GM18526 (cell line): ENCODE data around the gene CACNA2D4.

ENCODE experiments used
- POLR2A ChIP-seq: IDR thresholded peaks from 3 replicates; pipeline ENCODE4 v1.6.1; 2011; ENCODE audit not compliant: insufficient read length; ENCODE audit errors: extremely low read depth

Gene CACNA2D4

DNA sequence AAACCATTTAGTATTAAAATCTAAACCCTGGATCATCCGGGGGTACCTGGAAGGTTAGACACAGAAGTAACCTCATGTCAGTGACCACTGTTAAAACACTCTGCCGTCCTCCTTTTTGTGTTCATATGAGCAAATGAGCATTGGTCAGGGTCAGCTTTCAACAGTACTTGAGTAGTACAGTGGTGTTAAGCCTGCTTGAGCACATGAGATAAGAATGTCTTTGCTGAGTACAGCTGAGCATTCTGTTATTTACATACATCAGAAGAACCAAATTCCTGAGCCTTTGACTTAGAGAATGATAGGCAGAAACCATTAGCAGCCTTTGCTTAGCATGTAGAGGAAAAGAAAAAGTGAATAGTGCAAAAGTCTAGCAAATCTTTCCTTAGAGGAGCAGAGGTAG lies 136.7 kb downstream of the CACNA2D4 start:
- TF ChIP-seq POLR2A = no peak

DNA sequence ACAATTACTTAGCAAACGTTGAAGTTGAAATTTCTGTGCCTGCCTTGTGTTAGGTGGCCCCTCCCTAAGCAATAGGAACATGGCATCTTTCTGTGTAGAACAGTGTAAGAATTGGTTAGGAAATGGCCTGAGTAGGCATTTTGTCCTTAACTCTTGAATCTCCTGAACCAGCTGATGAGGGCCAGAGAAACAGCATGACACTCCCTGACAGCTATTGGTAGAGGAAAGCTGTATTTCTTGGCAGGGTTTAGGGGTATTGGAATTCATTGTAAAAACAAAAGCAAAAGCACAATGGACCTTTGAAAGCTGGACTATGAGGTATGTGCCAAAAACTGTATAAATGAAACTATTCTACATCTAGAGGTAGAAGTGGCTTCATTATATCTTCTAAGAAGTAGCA lies 138.7 kb downstream of the CACNA2D4 start:
- TF ChIP-seq POLR2A = no peak

DNA sequence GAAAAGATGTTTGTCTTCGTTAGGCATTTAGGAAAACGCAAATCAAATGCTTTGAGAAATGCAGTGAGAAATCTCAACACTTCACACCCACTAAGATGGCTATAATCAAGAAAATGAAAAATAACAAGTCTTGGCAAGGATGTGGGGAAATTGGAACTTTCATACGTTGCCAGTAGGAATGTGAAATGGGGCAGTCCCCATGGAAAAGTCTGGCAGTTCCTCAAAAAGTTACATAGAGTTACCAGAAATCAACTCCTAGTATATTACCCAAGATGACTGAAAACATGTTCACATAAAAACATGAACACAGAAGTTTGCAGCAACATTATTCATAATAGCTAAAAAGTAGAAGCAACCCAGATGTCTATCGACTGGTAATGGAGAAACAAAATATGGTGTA lies 139.5 kb downstream of the CACNA2D4 start:
- TF ChIP-seq POLR2A = no peak

DNA sequence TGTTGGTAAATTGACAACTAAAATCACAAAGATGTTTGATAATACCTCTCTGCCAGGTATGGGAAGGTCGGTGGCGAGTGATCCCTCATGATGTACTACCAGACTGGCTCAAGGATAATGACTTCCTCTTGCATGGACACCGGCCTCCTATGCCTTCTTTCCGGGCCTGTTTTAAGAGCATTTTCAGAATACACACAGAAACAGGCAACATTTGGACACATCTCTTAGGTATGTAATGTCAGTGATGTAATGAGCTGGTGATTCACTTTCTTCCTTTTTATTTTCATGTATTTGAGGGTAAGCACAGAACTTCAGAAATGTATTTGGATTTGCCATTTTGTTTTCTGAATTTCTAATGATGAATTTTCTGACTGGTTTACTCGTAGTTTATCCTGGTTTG lies 140.7 kb downstream of the CACNA2D4 start:
- TF ChIP-seq POLR2A = no peak

DNA sequence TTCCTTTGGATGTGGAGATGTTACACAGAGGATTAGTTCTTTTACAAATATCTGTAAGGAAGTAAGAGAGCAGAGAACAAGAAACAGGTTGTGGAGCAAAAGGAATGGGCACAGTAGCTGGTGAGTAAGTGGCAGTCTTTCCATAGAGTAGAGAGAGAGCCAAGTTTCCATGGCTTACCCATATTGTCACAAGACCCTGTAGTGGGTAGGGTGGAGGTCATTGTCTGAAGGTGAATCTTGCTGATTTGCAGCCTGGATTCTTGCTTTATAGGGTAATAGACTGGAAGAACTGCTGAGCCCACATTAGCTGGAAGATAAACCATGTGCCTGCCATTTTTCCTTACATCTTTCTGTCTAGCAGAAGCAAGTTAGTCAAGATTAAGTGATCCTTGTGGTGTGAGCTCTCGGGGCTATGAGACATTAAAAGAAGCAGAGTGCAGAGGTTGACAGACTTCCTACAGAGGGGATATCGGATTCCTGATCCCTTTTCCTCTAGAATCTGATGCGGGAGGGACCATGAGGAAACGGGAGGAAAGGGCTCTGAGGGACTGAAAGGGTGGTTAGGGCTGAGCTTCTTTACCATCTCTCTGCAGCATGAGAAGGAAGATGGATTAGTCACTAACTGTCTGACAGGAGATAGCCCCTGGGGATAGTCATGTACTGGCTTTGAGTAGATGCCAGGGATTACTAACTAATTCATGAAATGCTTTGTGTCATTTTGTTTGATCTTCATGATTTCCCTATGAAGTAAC lies 142.1 kb downstream of the CACNA2D4 start:
- no peak for TF ChIP-seq POLR2A

DNA sequence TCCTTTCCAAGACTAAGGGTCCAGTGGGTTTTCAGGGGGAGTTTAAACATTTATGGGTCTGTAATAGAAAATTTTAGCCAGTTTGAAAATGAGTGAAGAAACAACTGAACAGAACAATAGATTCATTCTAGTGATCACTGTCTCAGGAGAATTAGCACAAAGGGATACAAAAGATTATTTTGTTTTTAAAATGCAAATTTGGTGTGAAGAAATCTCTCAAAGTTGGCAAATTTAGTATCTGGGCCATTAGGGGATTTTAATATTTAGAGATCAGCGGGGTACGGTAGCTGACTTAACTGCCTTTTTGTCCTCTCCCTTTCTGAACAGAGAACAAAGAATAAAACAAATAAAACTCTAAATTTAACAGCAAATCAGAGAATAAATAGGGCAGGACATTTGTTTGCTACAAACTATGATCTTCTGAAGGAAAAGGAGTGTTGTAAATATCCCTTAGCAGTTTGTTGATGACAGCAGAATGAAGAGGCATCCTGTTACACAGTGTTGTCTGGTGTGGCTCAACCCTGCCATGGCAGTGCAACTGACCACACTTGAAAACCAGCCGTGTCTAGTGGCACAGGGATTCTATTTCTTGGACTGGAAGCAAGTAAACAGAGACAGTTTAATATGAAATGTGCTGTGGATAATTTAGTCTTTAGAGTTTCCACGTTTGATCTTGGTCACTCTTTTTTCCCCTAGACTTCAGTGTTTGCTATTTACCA lies 144.4 kb downstream of the CACNA2D4 start:
- no peak for TF ChIP-seq POLR2A

DNA sequence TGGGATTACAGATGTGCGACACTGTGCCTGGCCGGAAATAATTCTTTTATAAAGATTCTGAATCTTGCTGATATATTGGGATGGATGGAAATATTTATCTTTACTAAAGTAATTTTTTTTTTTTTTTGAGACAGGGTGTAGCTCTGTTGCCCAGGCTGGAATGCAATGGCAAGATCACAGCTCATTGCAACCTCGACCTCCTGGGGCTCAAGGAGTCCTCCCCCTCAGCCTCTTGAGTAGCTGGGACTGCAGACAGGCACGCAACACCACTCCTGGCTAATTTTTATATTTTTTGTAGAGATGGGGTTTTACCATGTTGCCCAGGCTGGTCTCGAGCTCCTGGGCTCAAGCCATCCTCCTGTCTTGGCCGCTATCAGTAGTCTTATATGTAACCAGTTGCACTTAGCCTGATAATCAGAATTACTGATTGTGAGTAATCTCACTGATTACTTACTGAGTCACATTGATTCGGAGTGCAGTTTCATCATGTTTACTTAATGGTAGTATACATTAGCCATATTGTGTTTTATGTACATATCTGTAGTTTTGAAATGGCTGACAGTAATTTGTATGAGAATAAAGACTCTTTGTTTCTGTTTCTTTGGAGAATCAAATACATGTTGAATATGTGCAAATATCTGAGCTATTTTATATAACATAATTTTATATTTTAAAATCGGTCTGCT lies 148.5 kb downstream of the CACNA2D4 start:
- TF ChIP-seq POLR2A = no peak

DNA sequence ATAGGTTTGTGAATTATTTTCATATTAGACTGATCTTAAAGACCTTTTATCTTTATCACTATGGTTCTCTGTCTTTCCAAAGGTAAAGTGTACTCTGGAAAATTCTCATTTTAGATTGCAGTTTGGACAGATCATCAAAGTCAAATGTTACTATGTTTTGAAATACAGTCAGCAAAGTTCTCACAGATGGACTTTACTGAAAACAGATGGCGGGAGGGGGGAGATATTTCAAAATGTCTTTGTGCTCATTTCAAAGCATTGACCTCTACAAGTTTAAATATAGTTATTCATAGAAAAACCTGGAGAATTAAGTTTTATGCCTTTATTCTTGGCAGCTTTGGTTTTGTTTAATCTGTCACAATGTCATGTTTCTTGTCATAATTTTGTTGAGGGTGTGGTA lies 149.8 kb downstream of the CACNA2D4 start:
- TF ChIP-seq POLR2A = no peak

DNA sequence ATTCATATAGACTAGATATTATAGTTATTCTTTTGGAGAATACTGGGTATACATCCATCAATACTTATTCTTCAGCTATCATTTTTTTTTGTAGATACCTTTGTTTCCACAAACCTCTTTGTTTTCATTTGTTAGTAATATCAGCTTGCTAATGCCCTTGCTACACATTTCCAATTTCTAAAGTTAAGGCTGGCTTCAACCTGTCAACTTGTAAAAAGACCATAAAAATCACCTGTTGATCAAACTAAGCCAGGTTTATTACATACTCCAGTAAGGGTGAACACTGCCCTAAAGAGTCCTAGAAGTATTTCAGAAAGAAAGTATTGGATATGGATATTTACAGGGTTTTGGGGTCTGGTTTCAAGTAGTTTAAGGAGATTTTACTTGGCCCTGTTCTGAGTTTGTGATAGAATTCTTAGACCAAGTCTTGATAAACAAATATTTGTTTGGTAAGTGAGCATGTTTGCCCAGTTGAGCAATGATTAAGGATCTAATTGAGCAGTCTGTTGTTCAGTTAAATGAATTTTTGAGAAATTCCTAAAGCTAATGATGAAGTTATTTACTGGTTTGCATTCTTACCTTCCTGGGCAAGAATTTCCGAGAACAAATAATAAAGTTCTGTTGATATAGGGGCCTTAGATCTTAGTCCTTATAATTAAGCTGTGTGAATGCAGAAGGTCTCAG lies 150.9 kb downstream of the CACNA2D4 start:
- no peak for TF ChIP-seq POLR2A

DNA sequence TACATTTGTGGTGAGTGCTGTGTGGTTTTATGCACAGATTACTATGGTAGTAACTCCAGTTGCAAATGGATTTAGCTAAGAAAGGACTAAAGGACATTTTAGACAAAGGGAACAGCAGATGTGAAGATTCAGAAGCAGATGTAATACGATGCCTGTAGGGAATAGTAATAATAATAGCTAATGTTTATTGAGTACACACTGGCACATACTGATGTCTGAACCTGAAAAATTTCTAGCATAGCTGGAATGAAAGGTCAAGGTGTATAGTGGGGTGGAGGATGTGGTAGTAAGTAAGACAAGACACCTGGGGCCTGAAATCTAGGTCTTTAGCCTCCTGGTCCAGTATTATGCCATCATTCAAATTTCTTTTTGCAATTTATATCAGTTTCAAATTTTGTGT lies 152.3 kb downstream of the CACNA2D4 start:
- TF ChIP-seq POLR2A = no peak

DNA sequence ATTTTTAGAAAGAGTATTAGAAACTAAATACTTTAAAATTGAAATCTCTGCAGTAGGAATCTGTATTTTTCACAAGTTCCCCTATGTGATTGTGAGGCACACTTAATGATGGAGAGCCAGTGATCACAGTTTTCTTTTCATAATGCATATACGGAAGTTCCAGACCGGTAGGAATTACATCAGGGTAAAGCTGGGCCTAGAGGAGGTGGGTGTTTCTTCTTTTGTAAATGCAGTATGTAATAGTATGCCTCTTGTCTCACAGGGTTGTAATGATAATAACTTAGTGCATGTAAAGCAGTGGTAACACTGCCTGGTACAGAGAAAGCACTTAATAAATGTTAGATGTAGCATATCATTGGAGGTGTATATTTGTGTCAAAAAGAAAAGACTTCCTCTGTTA lies 155.3 kb downstream of the CACNA2D4 start:
- TF ChIP-seq POLR2A = no peak

DNA sequence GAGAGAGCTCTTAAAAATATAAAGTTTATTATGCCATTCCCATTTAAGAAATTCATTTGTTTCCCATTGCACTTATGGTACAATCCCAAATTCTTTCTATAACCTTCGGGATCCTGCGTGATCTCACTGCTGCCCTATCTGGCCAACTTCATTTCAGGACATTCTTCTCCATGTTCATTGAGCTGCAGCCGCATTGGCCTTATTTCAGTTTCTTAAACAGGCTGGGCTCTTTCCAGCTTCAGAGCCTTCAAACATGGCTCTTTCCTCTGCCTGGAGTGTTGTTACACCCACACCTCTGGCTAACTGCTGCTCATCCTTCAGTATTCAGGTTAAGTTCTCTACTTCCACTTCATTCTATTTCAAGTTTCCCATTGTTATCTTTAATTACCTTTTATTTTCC lies 156.6 kb downstream of the CACNA2D4 start:
- TF ChIP-seq POLR2A = no peak

DNA sequence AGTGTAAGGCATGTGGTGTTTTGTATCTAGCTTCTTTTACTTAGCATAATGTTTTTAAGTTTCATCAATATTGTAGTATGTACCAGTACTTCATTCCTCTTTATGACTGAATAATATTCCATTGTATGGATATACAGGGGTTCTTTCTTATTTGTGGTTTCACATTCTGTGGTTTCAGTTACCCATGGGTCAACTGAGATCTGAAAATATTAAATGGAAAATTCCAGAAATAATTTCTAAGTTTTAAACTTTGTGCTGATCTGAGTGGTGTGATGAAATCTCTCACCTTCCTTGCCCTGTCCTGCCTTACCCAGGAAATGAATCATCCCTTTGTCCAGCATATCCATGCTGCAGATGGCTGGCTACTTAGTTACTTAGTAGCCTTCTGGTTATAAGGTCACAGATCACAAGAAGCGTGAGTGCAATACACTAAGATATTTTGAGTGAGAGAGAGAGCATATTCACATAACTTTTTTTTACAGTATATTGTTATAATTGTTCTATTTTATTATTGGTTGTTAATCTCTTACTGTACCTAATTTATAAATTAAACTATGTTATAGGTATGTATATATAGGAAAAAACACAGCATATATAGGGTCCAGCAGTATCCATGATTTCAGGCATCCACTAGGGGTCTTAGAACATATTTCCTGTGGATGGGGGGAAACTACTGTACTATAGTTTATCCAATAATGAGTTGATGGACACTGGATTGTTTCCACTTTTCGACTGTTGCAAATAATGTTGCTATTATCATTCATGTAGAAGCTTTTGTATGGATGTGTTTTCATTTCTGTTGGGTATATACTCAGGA lies 157.7 kb downstream of the CACNA2D4 start:
- no peak for TF ChIP-seq POLR2A

DNA sequence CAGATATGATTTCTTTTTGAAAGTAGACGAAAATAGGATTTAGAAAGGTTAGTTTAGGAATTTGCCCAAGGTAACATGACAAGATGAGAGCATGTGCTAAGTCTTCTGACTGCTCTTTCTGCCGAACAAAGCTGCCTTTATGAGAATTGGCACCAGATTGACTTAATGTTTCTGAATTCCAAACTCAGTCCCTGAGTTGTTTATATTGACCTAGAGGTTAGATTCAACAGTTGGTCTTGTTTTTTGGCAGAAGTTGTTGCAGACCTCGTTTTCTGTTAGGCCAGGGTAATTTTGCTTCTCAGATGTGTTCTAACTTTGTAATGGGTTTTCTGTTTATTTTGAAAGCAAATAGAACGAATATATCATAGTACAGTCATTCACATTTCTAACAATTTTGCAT lies 159.6 kb downstream of the CACNA2D4 start:
- TF ChIP-seq POLR2A = no peak

DNA sequence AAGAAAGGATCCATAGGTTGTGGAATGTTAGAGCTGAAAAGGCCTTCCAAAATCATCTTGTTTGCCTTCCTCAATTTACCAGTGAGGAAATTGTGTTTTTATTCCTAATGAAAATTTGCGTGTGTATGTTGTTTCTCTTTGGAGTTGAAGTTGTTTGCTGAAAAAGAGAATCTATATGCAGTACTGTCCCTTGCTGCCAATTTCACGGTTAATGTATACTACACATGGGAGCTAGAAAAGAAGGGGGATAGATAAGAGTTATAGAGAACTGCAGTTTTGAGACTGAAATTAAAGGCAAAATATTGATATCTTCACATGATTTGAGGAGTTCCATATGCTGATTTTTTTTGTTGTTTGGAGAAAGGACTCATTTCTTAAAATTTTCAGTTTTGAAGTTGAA lies 160.1 kb downstream of the CACNA2D4 start:
- TF ChIP-seq POLR2A = no peak

DNA sequence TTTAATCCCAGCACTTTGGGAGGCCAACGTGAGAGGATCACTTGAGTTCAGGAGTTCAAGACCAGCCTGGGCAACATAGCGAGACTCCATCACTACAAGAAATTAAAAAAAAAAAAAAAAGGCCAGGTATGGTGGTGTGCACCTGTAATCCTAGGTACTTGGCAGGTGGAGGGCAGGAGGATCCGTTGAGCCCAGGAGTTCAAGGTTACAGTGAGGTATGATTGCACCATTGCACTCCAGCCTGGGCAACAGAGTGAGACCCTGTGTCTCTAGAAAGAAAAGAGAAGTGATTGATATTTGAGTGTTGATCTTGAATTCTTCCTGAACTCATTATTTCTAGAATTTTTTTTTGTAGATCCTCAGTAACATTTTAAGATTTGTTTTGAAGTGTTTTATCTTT lies 168.2 kb downstream of the CACNA2D4 start:
- no peak for TF ChIP-seq POLR2A
